Esophagus squamous epithelium (tissue), 5 donors: ENCODE data around the gene MAP4K1. TPM values are rescaled to one million over a fixed set of nuclear protein-coding genes. Genes with fewer than 3 reads are reported as not detected.

Source experiments
- DNase-seq: peaks from one replicate; lab custom pipeline; 2025; lab: John Stamatoyannopoulos, UW
- H3K27ac ChIP-seq, 4 donors: fragments of 200-600 bp; sonication (generic); one replicate each; pipeline ENCODE4 v1.5.1; 2016 to 2019; ENCODE audit warnings: mild to moderate bottlenecking in 1 of 4
- H3K27me3 ChIP-seq, 4 donors: fragments of 200-600 bp; sonication (generic); 1 replicate in 3 of 4; 2 replicates in 1 of 4; pipeline versions ENCODE4 v1.5.1 to v1.6.0; 2017 to 2021; ENCODE audit warnings: antibody characterized with exemption in 1 of 4
- H3K36me3 ChIP-seq, 3 donors: fragments of 200-600 bp; sonication (generic); one replicate each; pipeline ENCODE4 v1.5.1; 2016 to 2019
- H3K4me1 ChIP-seq, 3 donors: fragments of 200-600 bp; sonication (generic); one replicate each; pipeline ENCODE4 v1.5.1; 2017 to 2019
- H3K4me3 ChIP-seq, 4 donors: fragments of 200-600 bp; sonication (generic); 1 replicate in 3 of 4; 2 replicates in 1 of 4; pipeline ENCODE4 v1.5.1; 2016 to 2019; ENCODE audit warnings: mild to moderate bottlenecking in 2 of 4, moderate library complexity in 1 of 4
- H3K9me3 ChIP-seq, 3 donors: fragments of 200-600 bp; sonication (generic); one replicate each; pipeline ENCODE4 v1.5.1; 2016 to 2019
- CTCF ChIP-seq, 6 experiments: fragments of 450-650 bp in 4 of 6; fragments of 200-600 bp in 2 of 6; sonication (generic) in 2 of 6; IDR thresholded peaks; one replicate each; pipeline ENCODE4 v1.5.1; 2016 to 2019; ENCODE audit warnings: antibody characterized with exemption in 6 of 6, mild to moderate bottlenecking in 4 of 6, moderate library complexity in 4 of 6
- POLR2A ChIP-seq, 4 donors: fragments of 450-650 bp; IDR thresholded peaks; one replicate each; pipeline ENCODE4 v1.6.1; 2017; ENCODE audit warnings: antibody characterized with exemption in 4 of 4, mild to moderate bottlenecking in 4 of 4, moderate library complexity in 3 of 4
- WGBS, 2 donors: methylation state at CpG; one replicate each; pipeline ENCODE4 v1.1.5; 2018; 5-methylcytosine and 5-hydroxymethylcytosine counted together
- intact Hi-C: fragments of 100-400 bp; cut with DNase I; formaldehyde crosslinking; loops from one replicate; pipeline ENCODE4 v1.15.0; 2022
- total RNA-seq, 4 donors: library from RNA; depleted of rRNA; stranded (reverse); fragments of >200 nt; gene quantifications; one replicate each; pipeline ENCODE4 v1.1.0, GENCODE V29; 2016
- donor health status: DM: yes; HTN: yes; CAD: no.

Gene MAP4K1
- total RNA-seq, 4 donors from 2014 or later: 1.5 to 4.2 (median 2.7) TPM

- intact Hi-C loops: no loop called here
- TF ChIP-seq CTCF (IDR thresholded peaks at IDR 0.05) (no peak), POLR2A (IDR thresholded peaks at IDR 0.05) (no peak)
- DNase-seq: no peak
- WGBS, 2 donors: 37 to 54% methylated on average over 3 of the region's 3 CpGs
- Histone ChIP-seq H3K4me3 (no peak overlapping the region), H3K4me1 (no peaks in the 10 kb centered on the region), H3K9me3 (no peaks in the 10 kb centered on the region), H3K27me3 (no peaks in the 10 kb centered on the region), H3K27ac (no peak overlapping the region), H3K36me3 (no peaks in the 10 kb centered on the region)
Observed at GRCh38 chr19:38550376-38550775, 67.4 kb downstream of the MAP4K1 start.

GRCh38 chr19:38549942-38550341, 67.8 kb downstream of the MAP4K1 start:
- Histone ChIP-seq H3K4me3 (no peak overlapping the region), H3K9me3 (no peaks in the 10 kb centered on the region), H3K36me3 (no peaks in the 10 kb centered on the region), H3K4me1 (peaks cover 0 to 3% (median 2%) of the 10 kb centered on the region in 3 donors), H3K27ac (no peak overlapping the region), H3K27me3 (no peaks in the 10 kb centered on the region)
- no peak for DNase-seq
- TF ChIP-seq POLR2A (IDR thresholded peaks at IDR 0.05): no peak
- no peak for TF ChIP-seq CTCF (IDR thresholded peaks at IDR 0.05)
- WGBS, 2 donors: 38 to 60% methylated on average over 4 of the region's 4 CpGs
- intact Hi-C loops: loop anchor here (5.0 kb wide), 1 partner anchor 77 kb away; no protein-coding TSS in a partner anchor

- peaks cover 0 to 12% (median 11%) of the 10 kb centered on the region in 3 donors for H3K4me1 ChIP-seq
- intact Hi-C loops: loop anchor here (5.0 kb wide), 1 partner anchor 78 kb away; no protein-coding TSS in a partner anchor
- no peak for DNase-seq
- WGBS, 2 donors: 89 to 93% methylated on average over 4 to 5 of the region's 5 CpGs
- no peak overlapping the region for H3K27ac ChIP-seq
- TF ChIP-seq CTCF (IDR thresholded peaks at IDR 0.05) (no peak), POLR2A (IDR thresholded peaks at IDR 0.05) (no peak)
- no peaks in the 10 kb centered on the region for H3K9me3 ChIP-seq
- H3K27me3 ChIP-seq: no peaks in the 10 kb centered on the region
- no peaks in the 10 kb centered on the region for H3K36me3 ChIP-seq
- H3K4me3 ChIP-seq: no peak overlapping the region
Observed at GRCh38 chr19:38549061-38549460, 68.7 kb downstream of the MAP4K1 start.

- TF ChIP-seq POLR2A (IDR thresholded peaks at IDR 0.05) (no peak), CTCF (IDR thresholded peaks at IDR 0.05) (no peak)
- 77 to 96% methylated on average over 5 of the region's 5 CpGs for WGBS, 2 donors
- intact Hi-C loops: loop anchor here (5.0 kb wide), 1 partner anchor 80 kb away; no protein-coding TSS in a partner anchor
Observed at GRCh38 chr19:38547421-38547820, 70.3 kb downstream of the MAP4K1 start.

GRCh38 chr19:38545596-38545995, 72.2 kb downstream of the MAP4K1 start:
- 89 to 94% methylated on average over 8 of the region's 8 CpGs for WGBS, 2 donors
- H3K4me3 ChIP-seq: no peak overlapping the region
- intact Hi-C loops: loop anchor here (5.0 kb wide), 1 partner anchor 82 kb away; no protein-coding TSS in a partner anchor
- H3K27ac ChIP-seq: no peak overlapping the region
- DNase-seq: no peak
- no peaks in the 10 kb centered on the region for H3K36me3 ChIP-seq
- no peaks in the 10 kb centered on the region for H3K27me3 ChIP-seq
- H3K9me3 ChIP-seq: no peaks in the 10 kb centered on the region
- TF ChIP-seq CTCF (IDR thresholded peaks at IDR 0.05): no peak
- TF ChIP-seq POLR2A (IDR thresholded peaks at IDR 0.05): no peak
- H3K4me1 ChIP-seq: peaks cover 0 to 25% (median 13%) of the 10 kb centered on the region in 3 donors

More at GRCh38 chr19:38547421-38547820, 70.3 kb downstream of the MAP4K1 start:
- DNase-seq: no peak
- H3K9me3 ChIP-seq: no peaks in the 10 kb centered on the region
- no peaks in the 10 kb centered on the region for H3K36me3 ChIP-seq
- H3K4me3 ChIP-seq: no peak overlapping the region
- no peaks in the 10 kb centered on the region for H3K27me3 ChIP-seq
- peaks cover 0 to 18% (median 13%) of the 10 kb centered on the region in 3 donors for H3K4me1 ChIP-seq
- no peak overlapping the region for H3K27ac ChIP-seq
